ENCODE measurements around the gene BRIX1. TPM values are rescaled to one million over a fixed set of nuclear protein-coding genes. Genes with fewer than 3 reads are reported as not detected.

Gene BRIX1
- total and polyA plus RNA-seq, 2 of the 4 experiments (the other 2 are of a cell fraction), result 15.1 to 26.1 TPM

- H2AK9ac ChIP-seq (replicated peaks; ENCODE audit: low read depth, low read length, poor library complexity), result no peak overlapping the region
- H3K9ac ChIP-seq (ENCODE audit: low read depth, low read length), result no peak overlapping the region
- POLR2A ChIA-PET (ENCODE audit: unreplicated experiment), result no interaction called here
- no peaks in the 10 kb centered on the region for H4K20me1 ChIP-seq (ENCODE audit: insufficient read depth, low read length)
- H3K56ac ChIP-seq (ENCODE audit: extremely low read depth, insufficient read depth, low read length), result no peak overlapping the region
- DNase-seq, result no peak
- BruUV-seq (replicated peaks), result no TSS peak
- no peak overlapping the region for H3K14ac ChIP-seq (replicated peaks; ENCODE audit: low read depth, low read length)
- no peak overlapping the region for H2BK5ac ChIP-seq (ENCODE audit: low read depth, low read length, poor library complexity, severe bottlenecking)
- 0 out of 2 replicates have a peak, but pooled peaks cover 4% of the 10 kb centered on the region for H3K36me3 ChIP-seq (ENCODE audit: control insufficient read depth, insufficient read depth, low read length)
- H2BK120ac ChIP-seq (ENCODE audit: low read depth, low read length), result no peak overlapping the region
- no CpG with 5 or more reads among the region's 2 CpGs for WGBS, 2 experiments (ENCODE audit: extremely low coverage in 2 of 2, insufficient read length in 1 of 2)
- no peak overlapping the region for H3K27ac ChIP-seq (ENCODE audit: insufficient read depth, low read length)
- no peak overlapping the region for H3K23ac ChIP-seq (ENCODE audit: low read depth, low read length)
- intact Hi-C loops (cut with micrococcal nuclease) (loop anchor here (5.0 kb wide), 1 partner anchor 54 kb away; no protein-coding TSS in a partner anchor), dilution Hi-C loops (cut with HindIII; ENCODE audit: low sequenced_read_pairs, unreplicated experiment) (no loop called here), in situ Hi-C loops (cut with MboI; ENCODE audit: low sequenced_read_pairs) (loop anchor here (25.0 kb wide), 1 partner anchor 909 kb away; the partner anchor contains the start of gene SLC45A2)
- no peak overlapping the region for H4K8ac ChIP-seq (ENCODE audit: low read depth in 2 of 2, low read length in 2 of 2)
- CTCF ChIA-PET, result interaction anchor here (1.4 kb wide), 1 partner anchor 411 kb away, joined by 4 read pairs; no protein-coding TSS in a partner anchor
- H2BK15ac ChIP-seq (ENCODE audit: low read depth, low read length), result no peak overlapping the region
- H2AFZ ChIP-seq (replicated peaks; ENCODE audit: low read length, poor library complexity), result no peak overlapping the region
- no peak overlapping the region for H2BK20ac ChIP-seq (ENCODE audit: low read depth, low read length)
- no peaks in the 10 kb centered on the region for H3K4me1 ChIP-seq (ENCODE audit: control insufficient read depth, insufficient read depth, low read length)
- no peak overlapping the region for H4K5ac ChIP-seq (ENCODE audit: low read depth, low read length)
- no peak overlapping the region for H3K4me3 ChIP-seq (ENCODE audit: insufficient read depth, low read depth, low read length)
- H4K91ac ChIP-seq (ENCODE audit: insufficient read depth, low read depth, low read length), result no peak overlapping the region
- TF ChIP-seq FOS (IDR thresholded peaks at IDR 0.05; ENCODE audit: low read depth, low read length) (no peak), USF2 (IDR thresholded peaks at IDR 0.05; ENCODE audit: low read depth, low read length) (no peak), ELK1 (IDR thresholded peaks at IDR 0.05; ENCODE audit: borderline replicate concordance, low read depth, low read length) (no peak), MXI1 (IDR thresholded peaks at IDR 0.05; ENCODE audit: borderline replicate concordance, low read depth, low read length) (no peak), RCOR1 (IDR thresholded peaks at IDR 0.05; ENCODE audit: insufficient replicate concordance, low read length) (no peak), MAZ (IDR thresholded peaks at IDR 0.05; ENCODE audit: borderline replicate concordance, low read depth, low read length) (no peak)
- no peaks in the 10 kb centered on the region for H3K9me3 ChIP-seq (ENCODE audit: control insufficient read depth, insufficient read depth, low read length)
- no peak overlapping the region for H2AK5ac ChIP-seq (ENCODE audit: low read depth, low read length)
- H3K18ac ChIP-seq (ENCODE audit: low read depth, low read length), result no peak overlapping the region
- H3K27me3 ChIP-seq (ENCODE audit: control insufficient read depth, insufficient read depth, low read length), result no peaks in the 10 kb centered on the region
- no peak for ATAC-seq (ENCODE audit: low read depth)
- H3K9me1 ChIP-seq (ENCODE audit: insufficient read depth, low read length), result no peaks in the 10 kb centered on the region
- H3K4me2 ChIP-seq (ENCODE audit: low read depth, low read length), result no peak overlapping the region
- no peak overlapping the region for H3K4ac ChIP-seq (ENCODE audit: low read depth, low read length)
- no peaks in the 10 kb centered on the region for H3K79me1 ChIP-seq (ENCODE audit: low read depth in 1 of 2, low read length in 2 of 2)
Observed at GRCh38 chr5:34895641-34896419, 19.7 kb upstream of the BRIX1 start.
